Stimulated activated CD4-positive, alpha-beta T cell treated with anti-CD3 and anti-CD28 coated beads, Interleukin-2, amount 100 ng/mL, for 24 hours (primary cell): ENCODE measurements around the gene FOXD1.

Source experiments
- DNase-seq, 2 donors: peaks; one replicate each; pipeline ENCODE4 v3.0.0-alpha.2; 2020

FOXD1 gene

GRCh38 chr5:73438645-73439470 lies 9.7 kb downstream of the FOXD1 start:
- DNase-seq, result no peak

DNA sequence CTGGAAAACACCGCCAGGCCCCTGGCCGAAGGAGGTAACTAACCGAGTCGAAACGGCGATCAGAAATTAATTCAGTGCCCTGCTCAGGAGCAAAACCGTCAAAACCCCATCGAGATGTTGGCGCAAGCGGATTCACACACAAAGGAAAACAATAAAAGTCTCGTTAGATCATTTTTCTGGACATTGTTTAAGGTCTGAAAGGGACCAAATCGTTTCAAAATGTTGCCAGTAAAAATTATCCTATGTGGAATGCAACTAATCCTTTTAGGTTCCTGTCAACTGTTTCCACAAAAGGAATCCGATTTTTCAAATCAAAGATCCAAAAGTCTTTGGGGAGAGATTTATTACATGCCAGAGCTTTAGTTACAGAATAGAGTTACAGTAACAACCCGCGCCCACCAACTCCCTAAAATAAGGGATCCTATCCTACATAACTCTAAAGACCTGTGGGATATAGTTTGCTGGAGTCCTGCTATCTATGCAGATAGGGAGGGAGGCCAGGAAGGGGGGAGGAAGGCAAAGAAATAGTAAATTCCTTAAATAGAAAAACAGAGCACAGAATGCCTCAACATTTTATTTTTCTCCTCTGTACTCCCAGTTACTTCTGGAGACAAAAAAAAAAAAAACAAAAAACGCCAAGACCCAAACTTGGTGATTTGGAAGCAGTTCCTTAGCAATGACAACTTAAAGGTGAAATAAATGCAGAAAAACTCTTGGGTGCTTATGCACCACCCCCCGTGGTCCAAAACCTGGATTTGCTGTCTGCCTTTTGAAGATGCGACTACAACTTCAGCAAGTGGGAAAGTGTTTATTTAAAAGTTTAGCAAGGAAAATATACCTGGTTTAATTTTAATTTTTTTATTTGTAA lies 10.6 kb downstream of the FOXD1 start:
- DNase-seq, result no peak

- peak in 1 of 2 donors; percentile 12 for DNase-seq
Observed at GRCh38 chr5:73437101-73437776, 11.3 kb downstream of the FOXD1 start.

DNA sequence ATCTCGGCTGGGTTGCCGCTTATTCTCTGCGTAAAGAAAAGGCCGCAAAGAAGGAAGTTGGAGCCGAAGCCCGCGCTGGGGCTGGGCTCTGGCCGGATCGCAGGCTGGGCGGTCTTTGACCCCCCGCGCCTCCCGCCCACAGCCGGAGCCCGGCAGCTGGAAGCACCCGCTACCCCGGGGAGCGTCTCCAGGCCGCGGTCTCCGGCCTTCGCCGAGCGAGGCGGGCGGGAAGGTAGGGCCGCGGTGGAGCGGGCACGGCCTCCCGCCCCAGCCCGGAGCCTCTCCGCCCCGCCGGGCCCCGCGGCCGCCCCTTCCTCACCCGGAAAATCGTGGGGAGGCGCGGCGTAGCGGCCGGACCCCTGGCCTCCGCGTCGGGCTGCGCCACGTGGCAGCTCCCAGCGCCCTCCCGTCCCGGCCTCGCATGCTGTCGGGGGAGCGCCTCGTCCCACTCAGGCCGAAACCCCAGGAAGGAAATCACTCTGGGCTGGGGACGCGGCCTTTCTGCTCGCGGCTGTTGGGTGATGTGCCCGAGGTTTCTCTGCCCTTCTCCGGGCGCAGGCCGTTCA lies 12.0 kb downstream of the FOXD1 start:
- DNase-seq, result no peak

DNA sequence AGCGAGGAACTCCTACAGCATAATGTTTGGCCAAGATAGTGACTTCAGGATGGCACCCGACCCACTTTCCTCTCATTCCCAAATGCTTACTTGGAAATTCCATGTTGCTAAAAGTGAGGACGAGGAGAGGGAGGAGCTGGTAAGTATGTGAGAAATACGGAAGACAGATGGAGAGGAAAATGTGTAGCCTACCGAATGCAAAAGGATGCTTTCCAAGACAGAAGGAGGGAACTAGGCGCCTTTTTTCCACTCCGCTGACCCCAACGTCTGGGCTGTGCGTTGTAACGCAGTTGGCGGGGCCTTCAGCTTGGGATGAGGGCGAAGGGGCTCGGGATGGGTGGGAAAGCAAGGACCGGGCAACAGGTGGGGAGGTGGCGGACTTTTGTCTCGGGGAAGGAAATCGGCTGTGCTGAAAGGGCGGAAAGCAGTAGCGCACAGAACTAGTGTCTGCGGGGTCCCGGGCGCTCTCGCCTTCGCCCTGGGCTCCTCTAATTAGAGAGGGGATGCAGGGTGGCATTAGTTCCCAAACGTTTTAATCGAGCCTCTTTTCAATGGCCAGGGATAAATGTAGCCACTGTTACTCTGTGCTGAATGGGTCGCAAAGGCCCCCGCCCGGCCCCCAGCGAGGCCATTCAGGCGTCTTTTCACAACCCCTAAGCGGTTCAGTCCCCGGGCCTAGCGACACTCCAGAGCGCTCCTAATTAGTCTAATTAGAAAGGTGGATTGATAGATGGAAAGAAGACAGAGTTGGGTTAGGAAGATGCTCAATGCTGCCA lies 12.6 kb downstream of the FOXD1 start:
- DNase-seq, result no peak

GRCh38 chr5:73434907-73435306 lies 13.7 kb downstream of the FOXD1 start:
- DNase-seq, result no peak

DNA sequence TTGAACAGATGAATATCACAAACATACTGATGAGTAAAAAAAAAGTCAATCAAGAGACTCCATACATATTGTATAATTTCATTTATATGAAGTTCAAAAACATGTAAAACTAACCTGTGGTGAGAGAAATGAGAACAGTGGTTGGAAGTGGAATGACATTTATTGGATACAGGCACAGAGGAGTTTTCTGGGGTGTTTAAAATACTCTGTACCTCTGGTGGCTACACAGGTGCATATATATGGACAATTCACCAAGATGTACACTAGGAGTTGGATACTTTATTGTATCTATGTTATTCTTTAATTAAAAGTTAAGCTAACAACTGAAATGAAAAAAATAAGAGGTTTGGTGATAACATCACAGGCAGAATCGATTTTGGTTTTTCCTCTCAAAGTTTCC lies 14.1 kb downstream of the FOXD1 start:
- DNase-seq, result no peak

GRCh38 chr5:73433982-73434342 lies 14.6 kb downstream of the FOXD1 start:
- no peak for DNase-seq

GRCh38 chr5:73433272-73433981 lies 15.2 kb downstream of the FOXD1 start:
- no peak for DNase-seq

DNA sequence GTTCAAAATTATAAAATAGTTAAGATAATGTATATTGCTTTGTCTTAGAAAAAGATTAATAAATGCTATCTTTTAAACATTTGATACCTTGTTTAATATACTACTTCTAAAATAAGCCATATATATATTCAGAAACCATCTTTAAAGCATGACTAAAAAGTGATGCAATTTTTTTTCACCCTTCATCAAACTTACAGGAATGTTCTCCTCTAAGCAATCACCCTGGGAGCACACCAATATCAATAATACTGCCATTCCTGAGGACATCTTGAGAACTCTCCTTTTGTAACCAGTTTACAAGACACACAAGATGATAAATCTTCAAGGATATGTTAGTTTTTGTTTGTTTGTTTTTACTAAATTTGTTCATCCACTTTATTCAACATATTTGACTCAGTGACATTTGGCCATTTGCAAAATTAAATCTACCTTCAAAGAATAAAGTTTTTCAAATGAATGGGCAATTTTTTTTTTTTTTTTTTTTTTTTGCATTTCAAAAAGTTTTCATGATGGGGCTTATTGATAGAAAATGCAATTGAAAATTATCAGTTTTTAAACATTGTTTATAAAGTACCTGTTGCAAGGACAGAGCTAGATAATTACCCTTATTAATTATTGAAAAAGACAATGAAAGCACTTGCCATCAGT lies 17.2 kb downstream of the FOXD1 start:
- DNase-seq, result no peak

GRCh38 chr5:73426034-73426433 lies 22.5 kb downstream of the FOXD1 start:
- no peak for DNase-seq

- no peak for DNase-seq
Observed at GRCh38 chr5:73424556-73424977, 24.0 kb downstream of the FOXD1 start.

DNA sequence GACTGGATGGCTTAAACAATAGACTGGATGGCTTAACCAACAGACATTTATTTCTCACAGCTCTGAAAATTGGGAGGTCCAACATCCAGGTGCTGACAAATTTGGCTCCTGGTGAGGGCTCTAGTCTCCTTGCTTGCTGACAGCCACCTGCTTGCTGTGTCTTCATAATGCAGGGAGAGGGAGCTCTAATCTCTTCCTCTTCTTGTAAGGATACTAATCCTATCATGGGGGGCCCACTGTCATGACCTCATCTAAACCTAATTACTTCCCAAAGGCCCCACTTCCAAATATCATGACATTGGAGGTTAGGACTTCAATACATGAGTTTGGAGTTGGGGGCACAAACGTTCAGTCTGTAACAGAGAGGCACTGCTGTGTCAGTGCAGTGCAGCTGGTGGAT lies 26.4 kb downstream of the FOXD1 start:
- DNase-seq, result no peak

GRCh38 chr5:73420666-73421065 lies 27.9 kb downstream of the FOXD1 start:
- no peak for DNase-seq

- DNase-seq, result peak in 1 of 2 donors; percentile 10
Observed at GRCh38 chr5:73419465-73420390, 28.8 kb downstream of the FOXD1 start.

DNA sequence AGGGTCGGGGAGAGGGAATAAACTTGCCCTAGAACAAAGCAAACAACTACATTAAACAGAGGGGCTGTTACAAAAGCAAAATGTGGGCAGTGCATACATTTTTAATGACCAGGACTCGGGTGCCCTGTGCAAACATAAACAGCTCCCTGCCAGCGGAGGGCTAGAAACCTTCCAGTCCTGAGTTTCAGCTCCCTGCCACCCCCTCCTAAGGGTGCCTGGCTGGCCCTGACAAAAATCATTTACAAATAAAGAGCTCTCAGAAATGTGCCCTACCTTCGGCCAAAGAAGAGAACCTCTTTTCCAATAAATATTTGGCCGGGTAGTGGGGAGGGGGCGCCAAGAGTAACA lies 29.5 kb downstream of the FOXD1 start:
- no peak for DNase-seq

DNA sequence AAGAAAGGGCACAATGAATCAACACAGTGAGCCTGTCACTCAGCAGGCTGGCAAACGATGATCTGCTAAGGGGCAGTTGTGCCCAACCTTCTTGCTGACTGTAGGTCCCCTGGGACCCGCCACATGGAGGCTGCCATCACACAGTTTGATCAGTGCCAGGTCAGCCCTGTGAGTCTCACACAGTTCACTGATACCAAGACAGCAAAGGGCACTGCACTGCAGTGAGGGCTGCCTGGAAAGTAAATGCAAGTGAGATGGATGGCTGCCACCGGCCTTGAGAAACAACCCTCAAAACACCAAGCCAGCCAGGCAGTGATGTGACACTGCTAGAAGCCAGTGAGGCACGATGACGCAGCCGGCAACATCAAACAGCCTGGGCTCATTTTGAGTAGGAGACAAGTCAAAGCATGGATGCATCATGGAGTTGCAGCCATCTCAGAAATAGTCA lies 30.3 kb downstream of the FOXD1 start:
- DNase-seq, result no peak

- DNase-seq, result no peak
Observed at GRCh38 chr5:73417303-73418034, 31.1 kb downstream of the FOXD1 start.

- DNase-seq, result no peak
Observed at GRCh38 chr5:73415617-73416016, 33.0 kb downstream of the FOXD1 start.
